ENCODE results near the gene PAXX. TPM values are rescaled to one million over a fixed set of nuclear protein-coding genes. Genes with fewer than 3 reads are reported as not detected.

Gene PAXX
- total and polyA plus RNA-seq, 8 donors: 11.9 to 206 (median 92.0) TPM

DNA sequence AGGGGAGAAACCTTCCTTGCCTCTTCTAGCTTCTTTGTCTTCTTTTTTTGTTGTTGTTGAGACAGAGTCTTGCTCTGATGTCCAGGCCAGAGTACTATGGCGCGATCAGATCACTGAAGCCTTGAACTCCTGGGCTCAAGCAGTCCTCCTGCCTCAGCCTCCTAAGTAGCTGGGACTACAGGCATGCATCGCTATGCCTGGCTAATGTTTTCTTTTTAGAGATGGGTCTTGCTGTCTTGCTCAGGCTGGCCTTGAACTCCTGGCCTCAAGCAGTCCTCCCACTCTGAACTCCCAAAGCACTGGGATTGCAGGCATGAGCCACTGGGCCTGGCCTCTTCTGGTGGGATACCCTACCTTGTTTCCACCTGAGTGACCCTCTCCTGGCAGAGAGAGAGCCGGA lies 3.4 kb upstream of the PAXX start:
- H3K27ac ChIP-seq: no peak overlapping the region
- TF ChIP-seq POLR2A (IDR thresholded peaks at IDR 0.05) (no peak), POLR2AphosphoS5 (IDR thresholded peaks at IDR 0.05) (no peak), EP300 (IDR thresholded peaks at IDR 0.05) (no peak)
- TF ChIP-seq, protein P1, sequence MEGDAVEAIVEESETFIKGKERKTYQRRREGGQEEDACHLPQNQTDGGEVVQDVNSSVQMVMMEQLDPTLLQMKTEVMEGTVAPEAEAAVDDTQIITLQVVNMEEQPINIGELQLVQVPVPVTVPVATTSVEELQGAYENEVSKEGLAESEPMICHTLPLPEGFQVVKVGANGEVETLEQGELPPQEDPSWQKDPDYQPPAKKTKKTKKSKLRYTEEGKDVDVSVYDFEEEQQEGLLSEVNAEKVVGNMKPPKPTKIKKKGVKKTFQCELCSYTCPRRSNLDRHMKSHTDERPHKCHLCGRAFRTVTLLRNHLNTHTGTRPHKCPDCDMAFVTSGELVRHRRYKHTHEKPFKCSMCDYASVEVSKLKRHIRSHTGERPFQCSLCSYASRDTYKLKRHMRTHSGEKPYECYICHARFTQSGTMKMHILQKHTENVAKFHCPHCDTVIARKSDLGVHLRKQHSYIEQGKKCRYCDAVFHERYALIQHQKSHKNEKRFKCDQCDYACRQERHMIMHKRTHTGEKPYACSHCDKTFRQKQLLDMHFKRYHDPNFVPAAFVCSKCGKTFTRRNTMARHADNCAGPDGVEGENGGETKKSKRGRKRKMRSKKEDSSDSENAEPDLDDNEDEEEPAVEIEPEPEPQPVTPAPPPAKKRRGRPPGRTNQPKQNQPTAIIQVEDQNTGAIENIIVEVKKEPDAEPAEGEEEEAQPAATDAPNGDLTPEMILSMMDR (IDR thresholded peaks at IDR 0.05): no peak
- no peak overlapping the region for H3K4me3 ChIP-seq
- peaks cover 12 to 42% (median 25%) of the 10 kb centered on the region in 3 donors for H3K27me3 ChIP-seq
- WGBS, 5 donors: 90 to 96% (median 94%) methylated on average over 4 of the region's 4 CpGs
- peaks cover 0 to 6% (median 4%) of the 10 kb centered on the region in 4 donors for H3K36me3 ChIP-seq
- intact Hi-C loops (cut with DNase I; ENCODE audit: low total_unique reads): no loop called here
- no peak for DNase-seq
- peaks cover 16 to 32% (median 28%) of the 10 kb centered on the region in 4 donors for H3K4me1 ChIP-seq
- H3K9me3 ChIP-seq: no peaks in the 10 kb centered on the region

DNA sequence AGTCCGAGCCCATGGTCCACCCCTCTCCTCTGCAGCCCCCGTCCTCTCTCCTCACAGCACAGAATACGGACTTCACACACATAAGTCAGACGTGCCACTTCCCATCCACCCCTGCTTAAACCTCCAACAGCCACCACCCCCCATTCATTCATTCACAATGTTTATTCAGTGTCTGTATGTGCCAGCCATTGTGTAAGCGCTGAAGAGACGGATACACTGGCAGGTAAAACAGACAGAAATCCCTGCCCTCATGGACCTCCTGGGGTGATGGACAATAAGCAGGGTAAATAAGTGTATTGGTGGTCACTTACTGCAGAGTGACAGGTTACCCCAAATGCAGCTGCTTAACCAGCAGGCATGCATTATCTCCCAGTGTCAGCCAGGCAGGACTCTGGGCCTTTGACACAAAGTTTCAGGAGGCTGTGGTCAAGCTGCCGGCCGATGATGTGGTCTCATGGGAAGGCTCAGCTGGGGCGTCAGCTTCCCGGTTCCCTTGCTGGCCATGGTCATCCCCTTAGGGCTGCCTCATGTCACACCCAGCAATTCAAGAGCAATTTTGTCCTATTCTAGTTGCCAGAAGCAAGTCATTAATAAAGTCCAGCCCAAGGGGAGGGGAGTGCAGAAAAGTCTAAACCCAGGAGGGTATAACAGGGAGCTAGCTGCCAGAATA lies 1.8 kb upstream of the PAXX start:
- intact Hi-C loops (cut with DNase I; ENCODE audit: low total_unique reads): no loop called here
- Histone ChIP-seq H3K4me1 (peaks cover 29 to 39% (median 36%) of the 10 kb centered on the region in 4 donors), H3K27ac (peak overlapping the region in 1 of 5 donors; percentile 92)

DNA sequence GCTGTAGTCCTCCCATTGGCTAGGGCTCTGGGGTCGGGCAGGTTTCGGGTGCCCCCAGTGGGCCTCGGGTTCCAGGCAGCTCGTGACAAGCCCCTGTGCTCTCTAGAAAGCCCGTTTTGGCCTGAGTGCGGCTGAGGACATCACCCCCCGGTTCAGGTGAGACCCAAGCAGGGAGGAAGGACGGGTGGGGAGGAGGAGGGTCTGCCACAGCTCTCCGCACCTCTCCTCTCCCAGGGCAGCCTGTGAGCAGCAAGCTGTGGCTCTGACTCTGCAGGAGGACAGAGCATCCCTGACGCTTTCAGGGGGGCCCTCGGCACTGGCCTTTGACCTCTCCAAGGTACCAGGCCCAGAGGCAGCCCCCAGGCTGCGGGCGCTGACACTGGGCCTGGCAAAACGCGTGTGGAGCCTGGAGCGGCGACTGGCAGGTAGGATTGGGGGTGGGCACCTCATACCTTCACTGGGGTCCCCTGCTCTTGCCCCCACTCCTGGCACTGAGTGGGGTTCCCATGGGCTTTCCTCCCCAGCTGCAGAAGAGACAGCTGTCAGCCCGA lies 672 bp downstream of the PAXX start:
- WGBS, 5 donors: 14 to 55% (median 37%) methylated on average over 4 to 18 of the region's 18 CpGs
- peaks cover 0 to 40% (median 0%) of the 10 kb centered on the region in 3 donors for H3K27me3 ChIP-seq
- no peak for TF ChIP-seq EP300 (IDR thresholded peaks at IDR 0.05)
- TF ChIP-seq, protein P1 (IDR thresholded peaks at IDR 0.05): no peak
- no peak for TF ChIP-seq POLR2AphosphoS5 (IDR thresholded peaks at IDR 0.05)
- TF ChIP-seq POLR2A (IDR thresholded peaks at IDR 0.05): no peak
- H3K27ac ChIP-seq: peak overlapping the region; percentile 79 to 94 (median 92)
- peaks cover 44 to 60% (median 55%) of the 10 kb centered on the region in 4 donors for H3K4me1 ChIP-seq
- intact Hi-C loops (cut with DNase I; ENCODE audit: low total_unique reads): no loop called here
- peak overlapping the region; percentile 67 to 84 (median 73) for H3K4me3 ChIP-seq
- no peak for DNase-seq
- peaks cover 0 to 15% (median 11%) of the 10 kb centered on the region in 4 donors for H3K36me3 ChIP-seq
- H3K9me3 ChIP-seq: no peaks in the 10 kb centered on the region

More for the DNA sequence above, 1.8 kb upstream of the PAXX start:
- Histone ChIP-seq H3K36me3 (peaks cover 0 to 15% (median 11%) of the 10 kb centered on the region in 4 donors), H3K9me3 (no peaks in the 10 kb centered on the region), H3K27me3 (peaks cover 3 to 42% (median 10%) of the 10 kb centered on the region in 3 donors), H3K4me3 (no peak overlapping the region)
- no peak for DNase-seq
- TF ChIP-seq EP300 (IDR thresholded peaks at IDR 0.05) (no peak), POLR2AphosphoS5 (IDR thresholded peaks at IDR 0.05) (no peak), POLR2A (IDR thresholded peaks at IDR 0.05) (no peak)
- TF ChIP-seq, protein P1 (IDR thresholded peaks at IDR 0.05): no peak
- WGBS, 5 donors: 68 to 79% (median 76%) methylated on average over 8 to 10 of the region's 10 CpGs

DNA sequence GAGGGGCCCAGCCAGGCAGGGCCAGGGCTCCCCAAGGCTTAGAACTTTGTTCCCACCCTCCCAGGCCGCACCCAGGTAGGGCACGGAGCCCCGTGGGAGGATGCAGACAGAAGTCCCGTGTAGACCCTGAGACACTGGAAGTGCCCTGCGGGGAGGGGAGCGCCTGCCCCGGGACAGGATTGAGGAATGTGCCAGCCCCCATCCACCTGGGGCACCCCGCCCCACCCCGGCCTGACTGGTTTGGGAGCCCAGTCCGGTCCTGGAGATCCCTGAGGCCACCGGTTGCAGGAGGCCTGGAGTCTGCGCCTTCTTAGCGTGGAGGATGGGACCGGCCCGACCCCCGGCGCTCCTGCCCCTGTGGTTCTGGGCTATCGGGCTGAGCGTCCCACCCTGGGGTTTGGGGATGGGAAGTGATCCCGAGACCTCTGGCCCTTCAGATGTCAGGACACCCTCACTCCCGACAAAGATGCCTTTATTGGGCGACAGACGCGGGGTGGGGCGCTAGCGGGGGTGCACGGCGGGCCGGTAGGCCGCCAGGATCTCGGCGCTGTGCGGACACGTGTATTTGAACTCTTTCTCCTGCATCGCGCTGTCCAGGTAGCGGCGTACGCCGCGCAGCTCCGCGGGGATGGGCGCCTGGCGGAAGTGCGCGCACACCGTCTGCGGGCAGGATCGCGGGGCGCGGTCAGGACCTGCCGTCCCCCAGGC lies 2.1 kb downstream of the PAXX start:
- DNase-seq: no peak
- no peaks in the 10 kb centered on the region for H3K9me3 ChIP-seq
- intact Hi-C loops (cut with DNase I; ENCODE audit: low total_unique reads): no loop called here
- H3K4me3 ChIP-seq: no peak overlapping the region
- peaks cover 0 to 15% (median 11%) of the 10 kb centered on the region in 4 donors for H3K36me3 ChIP-seq
- peaks cover 0 to 44% (median 0%) of the 10 kb centered on the region in 3 donors for H3K27me3 ChIP-seq
- TF ChIP-seq POLR2A (IDR thresholded peaks at IDR 0.05) (no peak), POLR2AphosphoS5 (IDR thresholded peaks at IDR 0.05) (no peak), EP300 (IDR thresholded peaks at IDR 0.05) (no peak)
- TF ChIP-seq, protein P1 (IDR thresholded peaks at IDR 0.05): no peak
- H3K4me1 ChIP-seq: peaks cover 44 to 74% (median 57%) of the 10 kb centered on the region in 4 donors
- no peak overlapping the region for H3K27ac ChIP-seq
- WGBS, 5 donors: 67 to 86% (median 77%) methylated on average over 27 to 54 of the region's 54 CpGs

All from stomach (tissue), 9 donors.